A549 (cell line): Measurements from ENCODE around the gene ATP1B3.

ENCODE experiments used
- BHLHE40 ChIP-seq: IDR thresholded peaks from 2 replicates; pipeline ENCODE4 v1.6.1; 2012; ENCODE audit warnings: low read depth, low read length, inconsistent platforms
- EHMT2 ChIP-seq: fragments of 200-600 bp; sonication (generic); IDR thresholded peaks from 2 replicates; pipeline ENCODE4 v1.6.1; 2016; ENCODE audit warnings: antibody characterized with exemption, low read depth, mild to moderate bottlenecking, moderate library complexity
- EP300 ChIP-seq, 2 experiments: fragments of >200 bp; sonication (Bioruptor Twin); formaldehyde crosslinking; IDR thresholded peaks; 2 replicates in 1 of 2; 3 replicates in 1 of 2; pipeline ENCODE4 v1.6.1; 2016 to 2017
- JUNB ChIP-seq: fragments of >200 bp; sonication (Bioruptor Twin); formaldehyde crosslinking; IDR thresholded peaks from 2 replicates; pipeline ENCODE4 v1.6.1; 2016
- PHF8 ChIP-seq: fragments of 200-600 bp; sonication (generic); IDR thresholded peaks from 2 replicates; pipeline ENCODE4 v1.6.1; 2016; ENCODE audit warnings: low read depth, mild to moderate bottlenecking, antibody characterized with exemption, moderate library complexity, borderline replicate concordance
- POLR2A ChIP-seq: IDR thresholded peaks from 2 replicates; pipeline ENCODE4 v1.6.1; 2012; ENCODE audit warnings: mild to moderate bottlenecking, low read length
- RAD21 ChIP-seq, 2 experiments: fragments of >200 bp in 1 of 2; sonication (Bioruptor Twin) in 1 of 2; formaldehyde crosslinking in 1 of 2; IDR thresholded peaks in 1 of 2; conservative IDR thresholded peaks in 1 of 2; 2 replicates in 1 of 2; 3 replicates in 1 of 2; pipeline ENCODE4 v1.6.1; 2012 to 2018; ENCODE audit warnings: inconsistent platforms in 1 of 2
- SMC3 ChIP-seq: fragments of >200 bp; sonication (Bioruptor Twin); formaldehyde crosslinking; IDR thresholded peaks from 3 replicates; pipeline ENCODE4 v1.6.1; 2018; ENCODE audit warnings: inconsistent platforms
- TF ChIP-seq, protein P1 (sequence below): fragments of >200 bp; sonication (Bioruptor Twin); formaldehyde crosslinking; IDR thresholded peaks from 3 replicates; pipeline ENCODE4 v1.5.1; 2016

DNA sequence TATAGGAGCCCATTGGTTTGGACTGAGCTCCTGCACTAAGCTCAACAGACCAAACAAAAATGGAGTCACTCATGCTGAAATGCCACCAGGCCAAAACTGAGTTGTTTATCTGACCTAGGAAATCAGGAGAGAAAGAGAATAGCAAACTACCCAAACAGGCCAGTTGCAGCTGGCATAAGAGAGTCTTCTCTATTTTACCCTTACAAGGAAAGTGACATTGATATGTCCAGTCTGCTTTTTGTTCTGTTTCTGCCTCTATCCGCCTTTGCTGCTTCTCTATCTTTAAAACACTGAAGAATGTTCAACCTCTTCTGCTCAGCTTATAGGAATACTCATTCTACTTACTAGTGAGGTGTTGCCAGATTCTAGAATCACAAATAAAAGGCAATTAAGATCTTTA, 95.1 kb downstream of the ATP1B3 start:
- no peak for TF ChIP-seq BHLHE40
- TF ChIP-seq RAD21 (conservative IDR thresholded peaks at IDR 0.05 in 1 of 2, IDR thresholded peaks at IDR 0.05 in 1 of 2): no peak
- TF ChIP-seq EHMT2: no peak
- no peak for TF ChIP-seq SMC3
- TF ChIP-seq, protein P1, sequence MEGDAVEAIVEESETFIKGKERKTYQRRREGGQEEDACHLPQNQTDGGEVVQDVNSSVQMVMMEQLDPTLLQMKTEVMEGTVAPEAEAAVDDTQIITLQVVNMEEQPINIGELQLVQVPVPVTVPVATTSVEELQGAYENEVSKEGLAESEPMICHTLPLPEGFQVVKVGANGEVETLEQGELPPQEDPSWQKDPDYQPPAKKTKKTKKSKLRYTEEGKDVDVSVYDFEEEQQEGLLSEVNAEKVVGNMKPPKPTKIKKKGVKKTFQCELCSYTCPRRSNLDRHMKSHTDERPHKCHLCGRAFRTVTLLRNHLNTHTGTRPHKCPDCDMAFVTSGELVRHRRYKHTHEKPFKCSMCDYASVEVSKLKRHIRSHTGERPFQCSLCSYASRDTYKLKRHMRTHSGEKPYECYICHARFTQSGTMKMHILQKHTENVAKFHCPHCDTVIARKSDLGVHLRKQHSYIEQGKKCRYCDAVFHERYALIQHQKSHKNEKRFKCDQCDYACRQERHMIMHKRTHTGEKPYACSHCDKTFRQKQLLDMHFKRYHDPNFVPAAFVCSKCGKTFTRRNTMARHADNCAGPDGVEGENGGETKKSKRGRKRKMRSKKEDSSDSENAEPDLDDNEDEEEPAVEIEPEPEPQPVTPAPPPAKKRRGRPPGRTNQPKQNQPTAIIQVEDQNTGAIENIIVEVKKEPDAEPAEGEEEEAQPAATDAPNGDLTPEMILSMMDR: no peak
- no peak for TF ChIP-seq JUNB
- no peak for TF ChIP-seq POLR2A
- TF ChIP-seq PHF8: no peak
- TF ChIP-seq EP300 (IDR thresholded peaks at IDR 0.05): no peak
